ENCODE results near the gene SLC39A8. TPM values are rescaled to one million over a fixed set of nuclear protein-coding genes. Genes with fewer than 3 reads are reported as not detected.
"Not testable (repeated sequence)": the region's sequence is repeated elsewhere in the genome, so short reads cannot be mapped to it uniquely, and the experiment has no call there.

The SLC39A8 gene
- polyA plus RNA-seq, 1 of the 3 experiments (the other 2 are of a cell fraction): 1.5 TPM

DNA sequence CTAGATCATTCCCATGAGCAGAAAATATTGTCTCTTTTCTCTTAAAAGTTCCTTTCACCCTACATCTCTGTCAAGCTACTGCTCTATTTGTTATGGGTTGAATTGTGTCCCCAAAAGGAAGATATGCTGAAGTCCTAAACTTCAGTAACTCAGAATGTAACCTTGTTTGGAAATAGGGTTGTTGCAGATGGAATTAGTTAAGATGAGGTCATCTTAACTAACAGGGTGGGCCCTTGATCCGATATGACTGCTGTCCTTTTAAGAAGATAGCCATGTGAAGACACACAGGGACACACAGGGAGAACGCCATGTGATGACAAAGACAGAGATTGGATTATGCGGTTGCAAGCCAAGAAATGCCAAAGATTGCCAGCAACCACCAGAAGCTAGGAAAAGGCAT, 12.8 kb upstream of the SLC39A8 start:
- no peaks in the 10 kb centered on the region for H3K4me1 ChIP-seq (ENCODE audit: control insufficient read depth in 1 of 2, insufficient read depth in 2 of 2, low read depth in 1 of 2, low read length in 1 of 2)
- TF ChIP-seq ELF1 (IDR thresholded peaks at IDR 0.05) (no peak), SMC3 (IDR thresholded peaks at IDR 0.05; ENCODE audit: low read depth, low read length) (no peak), EZH2phosphoT487 (IDR thresholded peaks at IDR 0.05; ENCODE audit: borderline replicate concordance, low read depth) (no peak), NFIC (IDR thresholded peaks at IDR 0.05; ENCODE audit: borderline replicate concordance) (no peak), USF1 (IDR thresholded peaks at IDR 0.05; ENCODE audit: borderline replicate concordance, low read depth) (no peak), YY1 (IDR thresholded peaks at IDR 0.05; ENCODE audit: low read depth) (no peak)
- H2AFZ ChIP-seq (ENCODE audit: low read depth): no peak overlapping the region
- 71% methylated on average over 3 of the region's 3 CpGs for WGBS (ENCODE audit: low lambda C conversion rate)
- H4K20me1 ChIP-seq (ENCODE audit: insufficient read depth): no peaks in the 10 kb centered on the region
- H3K4me2 ChIP-seq: no peak overlapping the region
- H3F3A ChIP-seq (replicated peaks; ENCODE audit: insufficient read depth): no peaks in the 10 kb centered on the region
- DNase-seq: no peak
- H3K27me3 ChIP-seq (ENCODE audit: insufficient read depth): no peaks in the 10 kb centered on the region
- H3K36me3 ChIP-seq (replicated peaks in 1 of 2; ENCODE audit: control insufficient read depth in 1 of 2, insufficient read depth in 2 of 2, low read length in 1 of 2): no peaks in the 10 kb centered on the region
- H3K4me3 ChIP-seq (ENCODE audit: low read depth in 2 of 2, low read length in 1 of 2): no peak overlapping the region
- ChIA-PET CTCF (interaction anchor here (1.4 kb wide), 1 partner anchor 9 kb away, joined by 4 read pairs; no protein-coding TSS in a partner anchor), POLR2A (no interaction called here)
- no peaks in the 10 kb centered on the region for H3K9me2 ChIP-seq
- H3K27ac ChIP-seq (ENCODE audit: low read depth in 2 of 2, low read length in 1 of 2): no peak overlapping the region
- H3K9ac ChIP-seq: no peak overlapping the region
- H3K79me2 ChIP-seq (ENCODE audit: insufficient read depth): no peaks in the 10 kb centered on the region
- H3K9me3 ChIP-seq: no peaks in the 10 kb centered on the region

- DNase-seq; H3K9ac ChIP-seq; H3F3A ChIP-seq (replicated peaks; ENCODE audit: insufficient read depth); H3K79me2 ChIP-seq (ENCODE audit: insufficient read depth); H3K4me1 ChIP-seq (ENCODE audit: control insufficient read depth in 1 of 2, insufficient read depth in 2 of 2, low read depth in 1 of 2, low read length in 1 of 2); H3K9me3 ChIP-seq; H2AFZ ChIP-seq (ENCODE audit: low read depth); H3K27me3 ChIP-seq (ENCODE audit: insufficient read depth); H3K27ac ChIP-seq (ENCODE audit: low read depth in 2 of 2, low read length in 1 of 2); H3K4me2 ChIP-seq; H3K36me3 ChIP-seq (replicated peaks in 1 of 2; ENCODE audit: control insufficient read depth in 1 of 2, insufficient read depth in 2 of 2, low read length in 1 of 2); H3K4me3 ChIP-seq (ENCODE audit: low read depth in 2 of 2, low read length in 1 of 2); POLR2A ChIA-PET; H3K9me2 ChIP-seq; H4K20me1 ChIP-seq (ENCODE audit: insufficient read depth): not testable (repeated sequence)
- CTCF ChIA-PET: interaction anchor here (1.4 kb wide), 1 partner anchor 8 kb away, joined by 4 read pairs; no protein-coding TSS in a partner anchor
These were observed 12.4 kb upstream of the SLC39A8 start for GRCh38 chr4:102357637-102358036.

- no peaks in the 10 kb centered on the region for H3F3A ChIP-seq (replicated peaks; ENCODE audit: insufficient read depth)
- H3K36me3 ChIP-seq (replicated peaks in 1 of 2; ENCODE audit: control insufficient read depth in 1 of 2, insufficient read depth in 2 of 2, low read length in 1 of 2): no peaks in the 10 kb centered on the region
- WGBS (ENCODE audit: low lambda C conversion rate): 81% methylated on average over 3 of the region's 3 CpGs
- TF ChIP-seq SMC3 (IDR thresholded peaks at IDR 0.05; ENCODE audit: low read depth, low read length): no peak
- TF ChIP-seq POLR2AphosphoS5 (IDR thresholded peaks at IDR 0.05; ENCODE audit: low read depth, low read length): no peak
- no peaks in the 10 kb centered on the region for H3K4me1 ChIP-seq (ENCODE audit: control insufficient read depth in 1 of 2, insufficient read depth in 2 of 2, low read depth in 1 of 2, low read length in 1 of 2)
- H4K20me1 ChIP-seq (ENCODE audit: insufficient read depth): no peaks in the 10 kb centered on the region
- no peak overlapping the region for H3K27ac ChIP-seq (ENCODE audit: low read depth in 2 of 2, low read length in 1 of 2)
- H3K9ac ChIP-seq: no peak overlapping the region
- H3K4me2 ChIP-seq: no peak overlapping the region
- no peak overlapping the region for H2AFZ ChIP-seq (ENCODE audit: low read depth)
- H3K4me3 ChIP-seq (ENCODE audit: low read depth in 2 of 2, low read length in 1 of 2): no peak overlapping the region
- no peaks in the 10 kb centered on the region for H3K9me3 ChIP-seq
- H3K27me3 ChIP-seq (ENCODE audit: insufficient read depth): no peaks in the 10 kb centered on the region
- ChIA-PET POLR2A (no interaction called here), CTCF (no interaction called here)
- DNase-seq: no peak
- H3K79me2 ChIP-seq (ENCODE audit: insufficient read depth): no peaks in the 10 kb centered on the region
- no peaks in the 10 kb centered on the region for H3K9me2 ChIP-seq
These were observed 11.4 kb upstream of the SLC39A8 start for GRCh38 chr4:102356562-102357202.
